OCI-LY3 (cell line): ENCODE results near the gene ROPN1L.

ENCODE experiments used
- CTCF ChIP-seq: fragments of 200-600, 300-600 bp; sonication (generic); IDR thresholded peaks from 2 replicates; pipeline ENCODE4 v1.5.1; 2014; ENCODE audit warnings: antibody characterized with exemption, low read length, low read depth
- EZH2phosphoT487 ChIP-seq: fragments of 200-600 bp; shearing (Covaris generic); IDR thresholded peaks from 2 replicates; pipeline ENCODE4 v1.6.1; 2018; ENCODE audit warnings: antibody characterized with exemption, mixed run types, low read depth

GRCh38 chr5:10513501-10514442 lies 72.1 kb downstream of the ROPN1L start:
- TF ChIP-seq CTCF (no peak), EZH2phosphoT487 (no peak)
